ENCODE results near the gene ACOX2. TPM values are rescaled to one million over a fixed set of nuclear protein-coding genes. Genes with fewer than 3 reads are reported as not detected.
A peak's percentile ranks its signal among the peaks of the same experiment; 100 is the strongest.

ACOX2 gene
- total and polyA plus RNA-seq, 2 of the 13 experiments (the other 11 are each of a cell fraction or from before 2014, with no cell fraction given), result 42.6 to 98.5 TPM

GRCh38 chr3:58520403-58521335 is 16.3 kb downstream of the ACOX2 start (continued):
- no peak for TF ChIP-seq ZNF598 (CRISPR knock-in tag; IDR thresholded peaks at IDR 0.05; ENCODE audit: borderline replicate concordance)
- TF ChIP-seq MAFG (CRISPR knock-in tag; IDR thresholded peaks at IDR 0.05), result no peak
- no peak for TF ChIP-seq MATR3 (CRISPR knock-in tag; IDR thresholded peaks at IDR 0.05)
- no peak for TF ChIP-seq ZNF747 (CRISPR knock-in tag; IDR thresholded peaks at IDR 0.05; ENCODE audit: borderline replicate concordance)
- TF ChIP-seq POLR2AphosphoS5 (IDR thresholded peaks at IDR 0.05; ENCODE audit: low read depth, low read length), result no peak
- TF ChIP-seq HMG20A (CRISPR knock-in tag; IDR thresholded peaks at IDR 0.05; ENCODE audit: borderline replicate concordance), result no peak
- no peak for TF ChIP-seq RBFOX2 (IDR thresholded peaks at IDR 0.05; ENCODE audit: low read depth, low read length)
- no peak for TF ChIP-seq TCF12 (IDR thresholded peaks at IDR 0.05)
- no peak for TF ChIP-seq TCF12 (CRISPR knock-in tag; IDR thresholded peaks at IDR 0.05)
- no peak for TF ChIP-seq NR2F6 (IDR thresholded peaks at IDR 0.05)
- TF ChIP-seq NR2F6 (CRISPR knock-in tag; IDR thresholded peaks at IDR 0.05), result peak; percentile 48; the same call in 1 of the 2 replicates
- TF ChIP-seq RBAK (CRISPR knock-in tag; IDR thresholded peaks at IDR 0.05), result no peak
- TF ChIP-seq NBN (conservative IDR thresholded peaks at IDR 0.05), result no peak
- no peak for TF ChIP-seq ZFP90 (CRISPR knock-in tag; IDR thresholded peaks at IDR 0.05; ENCODE audit: borderline replicate concordance)
- TF ChIP-seq ZSCAN30 (CRISPR knock-in tag; IDR thresholded peaks at IDR 0.05), result no peak
- no peak for TF ChIP-seq HOXD1 (CRISPR knock-in tag; IDR thresholded peaks at IDR 0.05)
- 0 out of 2 replicates have a peak, but pooled peaks have one; percentile 73 for TF ChIP-seq SRY (CRISPR knock-in tag; IDR thresholded peaks at IDR 0.05)
- no peak for TF ChIP-seq ZEB1 (IDR thresholded peaks at IDR 0.05; ENCODE audit: insufficient replicate concordance, low read depth)
- peak; percentile 69 for TF ChIP-seq FOSL2 (CRISPR knock-in tag; IDR thresholded peaks at IDR 0.05)
- no peak for TF ChIP-seq ZNF850 (CRISPR knock-in tag; conservative IDR thresholded peaks at IDR 0.05)
- no peak for TF ChIP-seq E2F5 (CRISPR knock-in tag; conservative IDR thresholded peaks at IDR 0.05)
- TF ChIP-seq MEIS2 (CRISPR knock-in tag; IDR thresholded peaks at IDR 0.05), result 0 out of 2 replicates have a peak, but pooled peaks have one; percentile 37
- TF ChIP-seq FUBP1 (CRISPR knock-in tag; IDR thresholded peaks at IDR 0.05; ENCODE audit: borderline replicate concordance), result no peak
- TF ChIP-seq ZBTB20 (CRISPR knock-in tag; IDR thresholded peaks at IDR 0.05; ENCODE audit: borderline replicate concordance, low read depth), result peak; percentile 63; the same call in 1 of the 2 replicates
- no peak for TF ChIP-seq ZNF615 (CRISPR knock-in tag; IDR thresholded peaks at IDR 0.05; ENCODE audit: borderline replicate concordance)
- TF ChIP-seq HNF4A (CRISPR knock-in tag; IDR thresholded peaks at IDR 0.05), result peak; percentile 44
- TF ChIP-seq ZBTB26 (CRISPR knock-in tag; IDR thresholded peaks at IDR 0.05; ENCODE audit: borderline replicate concordance), result peak; percentile 55; the same call in 1 of the 2 replicates
- TF ChIP-seq CHD2 (IDR thresholded peaks at IDR 0.05; ENCODE audit: low read depth, low read length), result no peak
- TF ChIP-seq NFIB (CRISPR knock-in tag; IDR thresholded peaks at IDR 0.05; ENCODE audit: borderline replicate concordance), result no peak
